ENCODE results near the gene ITGA2.

GRCh38 chr5:53030893-53031292 lies 41.7 kb downstream of the ITGA2 start:
- TF ChIP-seq CBX3 (IDR thresholded peaks at IDR 0.05; ENCODE audit: low read depth) (no peak), CTCF (IDR thresholded peaks at IDR 0.05 in 2 of 3, conservative IDR thresholded peaks at IDR 0.05 in 1 of 3; ENCODE audit: borderline replicate concordance in 1 of 3, insufficient read depth in 1 of 3, low read depth in 2 of 3, low read length in 2 of 3) (no peak), POLR2A (IDR thresholded peaks at IDR 0.05; ENCODE audit: borderline replicate concordance, extremely low read depth, insufficient read depth, insufficient read length) (no peak), EGR1 (IDR thresholded peaks at IDR 0.05; ENCODE audit: low read depth) (no peak), ELF1 (IDR thresholded peaks at IDR 0.05; ENCODE audit: borderline replicate concordance, low read depth) (no peak), POLR2AphosphoS5 (IDR thresholded peaks at IDR 0.05; ENCODE audit: low read depth, low read length) (no peak), YY1 (IDR thresholded peaks at IDR 0.05; ENCODE audit: extremely low read depth, insufficient replicate concordance, low read depth, low read length) (no peak), RAD21 (IDR thresholded peaks at IDR 0.05; ENCODE audit: low read depth) (no peak), EZH2phosphoT487 (IDR thresholded peaks at IDR 0.05; ENCODE audit: borderline replicate concordance) (no peak)
